K562 (cell line): ENCODE data around the gene MEIG1. TPM values are rescaled to one million over a fixed set of nuclear protein-coding genes. Genes with fewer than 3 reads are reported as not detected.

ENCODE experiments used
- ATAC-seq: fragments of 200-7000 bp; cut with Tn5 transposase; 3 replicates; pipeline ENCODE4 v1.9.1; 2020; ENCODE audit warnings: moderate library complexity
- BruUV-seq: library from RNA; stranded (reverse); fragments of 400-500 nt; replicated peaks from 2 replicates; lab custom pipeline; 2021; lab: Mats Ljungman, UMichigan
- CTCF ChIA-PET: fragments of 300-600 bp; formaldehyde crosslinking; extraction: SDS; loops from one replicate; lab custom pipeline; 2021; ENCODE audit warnings: low intra/inter-chr PET ratio; lab: Yijun Ruan, JAX
- POLR2A ChIA-PET: fragments of 300-600, 350-650 bp; sonication (Branson Sonifier 250); formaldehyde crosslinking; extraction: SDS; loops from one replicate; lab custom pipeline; 2021; ENCODE audit warnings: antibody characterized with exemption, inconsistent platforms; lab: Yijun Ruan, JAX
- DNase-seq, 4 experiments: peaks; one replicate each; pipeline versions ENCODE4 v3.0.0 to v3.0.0-alpha.2; 2011 to 2018; ENCODE audit warnings: low spot score in 3 of 4, mixed read lengths in 3 of 4; ENCODE audit errors: extremely low read depth in 1 of 4
- FAIRE-seq: peaks from 2 replicates; lab custom pipeline; 2011; peaks lifted over from hg19 to GRCh38; lab: Jason Lieb, UNC
- H2AFZ ChIP-seq: 2 replicates; pipeline ENCODE4 v1.6.0; 2011; ENCODE audit warnings: low read depth, low read length, control low read depth, inconsistent platforms
- H3K27ac ChIP-seq: fragments of 200-600 bp; 3 replicates; pipeline ENCODE4 v1.8.0; 2011; ENCODE audit warnings: low read depth, mild to moderate bottlenecking, control low read depth, inconsistent platforms, low read length, moderate library complexity, mixed read lengths; ENCODE audit errors: extremely low read depth
- H3K27me3 ChIP-seq, 2 experiments: fragments of 300-600 bp in 1 of 2; 2 replicates in 1 of 2; 3 replicates in 1 of 2; pipeline versions ENCODE4 v1.6.0 to v1.8.0; 2011; ENCODE audit warnings: inconsistent platforms in 2 of 2, low read length in 2 of 2, mild to moderate bottlenecking in 1 of 2, mixed read lengths in 1 of 2, moderate library complexity in 1 of 2; ENCODE audit not compliant: control insufficient read depth in 2 of 2, insufficient read depth in 2 of 2
- H3K36me3 ChIP-seq: fragments of 300-600 bp; 3 replicates; pipeline ENCODE4 v1.8.0; 2011; ENCODE audit warnings: mild to moderate bottlenecking, low read length, inconsistent platforms; ENCODE audit not compliant: control insufficient read depth, insufficient read depth
- H3K4me1 ChIP-seq, 2 experiments: fragments of 200-600 bp in 1 of 2; replicated peaks in 1 of 2; 2 replicates in 1 of 2; 3 replicates in 1 of 2; pipeline versions ENCODE4 v1.5.1 to v1.8.0; 2011; ENCODE audit warnings: inconsistent platforms in 2 of 2, low read length in 2 of 2, mild to moderate bottlenecking in 1 of 2, mixed read lengths in 1 of 2, moderate library complexity in 1 of 2; ENCODE audit not compliant: control insufficient read depth in 2 of 2, insufficient read depth in 2 of 2
- H3K4me2 ChIP-seq: 2 replicates; pipeline ENCODE4 v1.6.1; 2011; ENCODE audit warnings: low read length, control low read depth, inconsistent platforms, mixed read lengths; ENCODE audit not compliant: insufficient read depth
- H3K4me3 ChIP-seq: fragments of 200-600 bp; sonication (generic), shearing (Covaris generic); 2 replicates; pipeline ENCODE4 v1.5.1; 2016; ENCODE audit warnings: control low read depth, inconsistent platforms
- H3K79me2 ChIP-seq: fragments of 200-600 bp; 3 replicates; pipeline ENCODE4 v1.8.0; 2011; ENCODE audit warnings: low read length, inconsistent platforms; ENCODE audit not compliant: control insufficient read depth, insufficient read depth
- H3K9ac ChIP-seq, 2 experiments: 2 replicates each; pipeline versions ENCODE4 v1.6.0 to v1.6.1; 2011; ENCODE audit warnings: low read depth in 2 of 2, low read length in 2 of 2, control low read depth in 1 of 2, inconsistent platforms in 1 of 2, mild to moderate bottlenecking in 1 of 2, mixed read lengths in 1 of 2; ENCODE audit not compliant: insufficient read depth in 1 of 2
- H3K9me1 ChIP-seq: one replicate; pipeline ENCODE4 v1.6.0; 2011; ENCODE audit warnings: inconsistent platforms, mild to moderate bottlenecking, low read length, moderate library complexity; ENCODE audit not compliant: control insufficient read depth, insufficient read depth
- H3K9me3 ChIP-seq: replicated peaks from 2 replicates; pipeline ENCODE4 v1.5.1; 2011; ENCODE audit warnings: low read depth, low read length, inconsistent platforms; ENCODE audit not compliant: control insufficient read depth, insufficient read depth
- H4K20me1 ChIP-seq: replicated peaks from 2 replicates; pipeline ENCODE4 v1.6.1; 2011; ENCODE audit warnings: low read length, inconsistent platforms, mixed read lengths; ENCODE audit not compliant: control insufficient read depth, insufficient read depth
- C11orf30 ChIP-seq: fragments of 450-650 bp; IDR thresholded peaks from 2 replicates; pipeline ENCODE4 v1.6.1; 2016; ENCODE audit warnings: low read depth, mild to moderate bottlenecking
- HMGXB4 ChIP-seq: sonication (generic); formaldehyde crosslinking; IDR thresholded peaks from 2 replicates; pipeline ENCODE4 v1.8.1; 2023; ENCODE audit warnings: mild to moderate bottlenecking, missing genetic modification reagents
- MBD2 ChIP-seq: sonication (generic); IDR thresholded peaks from 2 replicates; pipeline ENCODE4 v1.6.1; 2016; ENCODE audit warnings: low read depth, borderline replicate concordance
- NCOR1 ChIP-seq: fragments of 450-650 bp; IDR thresholded peaks from 2 replicates; pipeline ENCODE4 v1.6.1; 2016; ENCODE audit warnings: mild to moderate bottlenecking, moderate library complexity
- ZNF316 ChIP-seq: fragments of 450-650 bp; IDR thresholded peaks from 2 replicates; pipeline ENCODE4 v1.6.1; 2016
- ZNF561 ChIP-seq: fragments of 450-650 bp; formaldehyde crosslinking; conservative IDR thresholded peaks from 2 replicates; pipeline ENCODE4 v1.4.0; 2020; ENCODE audit warnings: mild to moderate bottlenecking, moderate library complexity
- WGBS: fragments of 100-300 bp; shearing (Covaris generic); methylation state at CpG from one replicate; pipeline ENCODE4 v1.1.6; 2016; ENCODE audit warnings: low coverage, mixed read lengths; ENCODE audit not compliant: insufficient coverage; ENCODE audit errors: missing lambda C conversion rate; 5-methylcytosine and 5-hydroxymethylcytosine counted together
- in situ Hi-C: fragments of 300-500 bp; cut with MboI; formaldehyde crosslinking; loops from 4 replicates; pipeline ENCODE4 v1.15.0; 2018; ENCODE audit warnings: inconsistent platforms, mixed read lengths
- intact Hi-C: fragments of 100-400 bp; cut with micrococcal nuclease; formaldehyde crosslinking; loops from 2 replicates; pipeline ENCODE4 v1.14.2; 2022
- polyA plus RNA-seq, 8 experiments: library from polyadenylated mRNA; depleted of rRNA in 4 of 8; stranded (reverse) in 5 of 8; unstranded in 3 of 8; fragments of >200 nt; fragmentation: Nextera tagmentation in 2 of 8; fragmentation: Illumina TruSeq in 1 of 8; extraction: Ambion mirVana in 2 of 8; extraction: Trizol in 1 of 8; gene quantifications; 2 replicates each; pipeline versions ENCODE4 v1.2.1 to v1.2.3, GENCODE V29; 2011 to 2014; ENCODE audit warnings: inconsistent platforms in 1 of 8, missing spikeins in 1 of 8
- total RNA-seq, 7 experiments: library from RNA; depleted of rRNA in 6 of 7; stranded (reverse); fragments of >200 nt in 6 of 7; fragmentation: Illumina TruSeq in 2 of 7; extraction: Trizol in 2 of 7; gene quantifications; 2 replicates each; pipeline versions ENCODE4 v1.2.1 to v1.2.3, GENCODE V29; 2011 to 2021; ENCODE audit warnings: low replicate concordance in 1 of 7

MEIG1 gene
- total and polyA plus RNA-seq, 9 of the 15 experiments (the other 6 are each of a cell fraction or from before 2014, with no cell fraction given) = 0.19 to 1.7 (median 0.54) TPM; not detected in 3

GRCh38 chr10:14967897-14968296 lies 8.7 kb downstream of the MEIG1 start:
- Histone ChIP-seq H3K9me1 (no peaks in the 10 kb centered on the region), H3K9ac (no peak overlapping the region), H3K79me2 (no peaks in the 10 kb centered on the region), H3K4me3 (no peak overlapping the region), H3K4me1 (no peaks in the 10 kb centered on the region), H3K9me3 (no peaks in the 10 kb centered on the region), H3K36me3 (no peaks in the 10 kb centered on the region)
- CTCF ChIA-PET = no interaction called here
- DNase-seq = no peak
- no peak for TF ChIP-seq HMGXB4 (CRISPR knock-in tag)
- TF ChIP-seq NCOR1 = no peak
- no peak for TF ChIP-seq ZNF561
- peak; percentile 85 for TF ChIP-seq ZNF316
- peak; percentile 61 for TF ChIP-seq C11orf30
- no peak for TF ChIP-seq MBD2
- TF ChIP-seq, all 486 proteins: peak for 2
- 3% methylated on average over 2 of the region's 2 CpGs for WGBS
- Histone ChIP-seq H3K27me3 (peaks cover 0 to 2% of the 10 kb centered on the region in 2 experiments; a peak in 2 of 5 replicates), H4K20me1 (no peaks in the 10 kb centered on the region), H3K4me2 (no peak overlapping the region), H3K27ac (no peak overlapping the region), H2AFZ (no peak overlapping the region)
- ATAC-seq (no peak), FAIRE-seq (no peak)
- intact Hi-C loops (no loop called here), in situ Hi-C loops (loop anchor here (10.0 kb wide), 1 partner anchor 463 kb away; no protein-coding TSS in a partner anchor)
- BruUV-seq = no TSS peak
- POLR2A ChIA-PET = no interaction called here
